ENCODE results near the gene SPDYE1.
"Not testable (repeated sequence)": the region's sequence is repeated elsewhere in the genome, so short reads cannot be mapped to it uniquely, and the experiment has no call there.

Gene SPDYE1

GRCh38 chr7:43992896-43993295, 4.8 kb upstream of the SPDYE1 start:
- DNase-seq (ENCODE audit: low spot score), result not testable (repeated sequence)

GRCh38 chr7:43994681-43995080, 3.0 kb upstream of the SPDYE1 start:
- not testable (repeated sequence) for DNase-seq (ENCODE audit: low spot score)

GRCh38 chr7:44012081-44012480, 14.4 kb downstream of the SPDYE1 start:
- not testable (repeated sequence) for DNase-seq (ENCODE audit: low spot score)

- not testable (repeated sequence) for DNase-seq (ENCODE audit: low spot score)
Measured at GRCh38 chr7:44015090-44015489, 17.4 kb downstream of the SPDYE1 start.

GRCh38 chr7:44018857-44019807, 21.4 kb downstream of the SPDYE1 start:
- DNase-seq (ENCODE audit: low spot score), result peak; percentile 92

GRCh38 chr7:44019825-44020224, 22.1 kb downstream of the SPDYE1 start:
- DNase-seq (ENCODE audit: low spot score), result not testable (repeated sequence)

GRCh38 chr7:44022069-44022468, 24.4 kb downstream of the SPDYE1 start:
- not testable (repeated sequence) for DNase-seq (ENCODE audit: low spot score)

GRCh38 chr7:44022796-44023467, 25.2 kb downstream of the SPDYE1 start:
- DNase-seq (ENCODE audit: low spot score), result not testable (repeated sequence)

- DNase-seq (ENCODE audit: low spot score), result not testable (repeated sequence)
Measured at GRCh38 chr7:44029433-44029832, 31.7 kb downstream of the SPDYE1 start.

- not testable (repeated sequence) for DNase-seq (ENCODE audit: low spot score)
Measured at GRCh38 chr7:44030029-44030428, 32.3 kb downstream of the SPDYE1 start.

- DNase-seq (ENCODE audit: low spot score), result not testable (repeated sequence)
Measured at GRCh38 chr7:44031319-44031718, 33.6 kb downstream of the SPDYE1 start.

GRCh38 chr7:44032031-44032430, 34.3 kb downstream of the SPDYE1 start:
- DNase-seq (ENCODE audit: low spot score), result not testable (repeated sequence)

GRCh38 chr7:44033971-44034844, 36.5 kb downstream of the SPDYE1 start:
- DNase-seq (ENCODE audit: low spot score), result not testable (repeated sequence)

GRCh38 chr7:44036364-44036763, 38.7 kb downstream of the SPDYE1 start:
- DNase-seq (ENCODE audit: low spot score), result not testable (repeated sequence)

- DNase-seq (ENCODE audit: low spot score), result not testable (repeated sequence)
Measured at GRCh38 chr7:44037951-44038350, 40.3 kb downstream of the SPDYE1 start.

- DNase-seq (ENCODE audit: low spot score), result not testable (repeated sequence)
Measured at GRCh38 chr7:44038553-44038952, 40.9 kb downstream of the SPDYE1 start.

GRCh38 chr7:44038961-44039558, 41.4 kb downstream of the SPDYE1 start:
- peak; percentile 84 for DNase-seq (ENCODE audit: low spot score)

- DNase-seq (ENCODE audit: low spot score), result not testable (repeated sequence)
Measured at GRCh38 chr7:44039800-44040492, 42.2 kb downstream of the SPDYE1 start.

- DNase-seq (ENCODE audit: low spot score), result not testable (repeated sequence)
Measured at GRCh38 chr7:44040493-44040891, 42.8 kb downstream of the SPDYE1 start.

GRCh38 chr7:44042221-44042620, 44.5 kb downstream of the SPDYE1 start:
- no peak for DNase-seq (ENCODE audit: low spot score)

- no peak for DNase-seq (ENCODE audit: low spot score)
Measured at GRCh38 chr7:44043902-44044301, 46.2 kb downstream of the SPDYE1 start.

All from HuH-7.5 (cell line).